Measurements from ENCODE around the gene SCN7A.

Gene SCN7A

GRCh38 chr2:166376873-166377272 is 117.2 kb downstream of the SCN7A start:
- H3K27me3 ChIP-seq (replicated peaks), result no peaks in the 10 kb centered on the region

GRCh38 chr2:166376488-166376828 is 117.6 kb downstream of the SCN7A start:
- TF ChIP-seq CTCF (IDR thresholded peaks at IDR 0.05; ENCODE audit: low read depth, low read length, missing control alignments), result no peak
- Histone ChIP-seq H3K4me3 (ENCODE audit: low read depth, low read length) (peak overlapping the region; percentile 71), H3K27me3 (replicated peaks) (no peaks in the 10 kb centered on the region), H3K27ac (peak overlapping the region; percentile 3), H3K36me3 (replicated peaks) (no peaks in the 10 kb centered on the region)
- in situ Hi-C loops (cut with HindIII; ENCODE audit: low pct_ligation_motif_present, low sequenced_read_pairs), result loop anchor here (25.0 kb wide), 1 partner anchor 189 kb away; no protein-coding TSS in a partner anchor
- no peak for DNase-seq

More at GRCh38 chr2:166376873-166377272, 117.2 kb downstream of the SCN7A start:
- no peak for TF ChIP-seq CTCF (IDR thresholded peaks at IDR 0.05; ENCODE audit: low read depth, low read length, missing control alignments)
- Histone ChIP-seq H3K4me3 (ENCODE audit: low read depth, low read length) (no peak overlapping the region), H3K36me3 (replicated peaks) (no peaks in the 10 kb centered on the region), H3K27ac (no peak overlapping the region)
- in situ Hi-C loops (cut with HindIII; ENCODE audit: low pct_ligation_motif_present, low sequenced_read_pairs), result loop anchor here (25.0 kb wide), 1 partner anchor 190 kb away; no protein-coding TSS in a partner anchor
- DNase-seq, result no peak

- Histone ChIP-seq H3K4me3 (ENCODE audit: low read depth, low read length) (peak within 1 kb of the TSS; percentile 71), H3K27ac (peak within 1 kb of the TSS; percentile 3), H3K36me3 (replicated peaks) (no peaks in the 10 kb centered on the region), H3K27me3 (replicated peaks) (no peaks in the 10 kb centered on the region)
- TF ChIP-seq CTCF (IDR thresholded peaks at IDR 0.05; ENCODE audit: low read depth, low read length, missing control alignments), result peak; percentile 3
- DNase-seq, result peak; percentile 42
- in situ Hi-C loops (cut with HindIII; ENCODE audit: low pct_ligation_motif_present, low sequenced_read_pairs), result loop anchor here (25.0 kb wide), 1 partner anchor 189 kb away; no protein-coding TSS in a partner anchor
Measured at GRCh38 chr2:166375736-166376487, 118.1 kb downstream of the SCN7A start, which contains the start of gene SCN9A. TSS of gene SCN9A (minus strand) at chr2:166375944. CDS start at chr2:166311756, 64,188 bp downstream.

- Histone ChIP-seq H3K36me3 (replicated peaks) (no peaks in the 10 kb centered on the region), H3K27ac (no peak overlapping the region), H3K27me3 (replicated peaks) (no peaks in the 10 kb centered on the region), H3K4me3 (ENCODE audit: low read depth, low read length) (peak overlapping the region; percentile 71)
- DNase-seq, result no peak
- no peak for TF ChIP-seq CTCF (IDR thresholded peaks at IDR 0.05; ENCODE audit: low read depth, low read length, missing control alignments)
- in situ Hi-C loops (cut with HindIII; ENCODE audit: low pct_ligation_motif_present, low sequenced_read_pairs), result loop anchor here (25.0 kb wide), 1 partner anchor 188 kb away; no protein-coding TSS in a partner anchor
Measured at GRCh38 chr2:166375195-166375735, 118.8 kb downstream of the SCN7A start.

DNA sequence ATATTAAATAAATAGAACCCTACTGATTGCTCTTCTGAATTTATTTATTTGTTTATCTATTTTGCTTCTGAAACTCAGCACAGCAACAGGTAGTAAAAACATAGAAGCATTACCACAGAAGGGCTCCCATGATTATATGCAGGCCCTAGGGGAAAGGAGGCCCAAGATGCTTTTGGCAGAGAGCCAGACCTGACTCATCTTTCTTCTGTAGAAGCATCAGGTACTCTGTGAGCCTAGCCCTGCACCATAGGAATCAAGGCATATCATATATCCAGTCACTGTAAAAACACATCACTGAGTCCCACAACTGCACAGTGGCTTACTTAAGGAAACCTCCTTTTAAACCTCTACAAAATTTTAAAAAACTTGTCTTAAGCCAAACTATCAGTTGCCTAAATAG is 120.1 kb downstream of the SCN7A start:
- H3K36me3 ChIP-seq (replicated peaks), result no peaks in the 10 kb centered on the region
- DNase-seq, result peak; percentile 91
- no peaks in the 10 kb centered on the region for H3K27me3 ChIP-seq (replicated peaks)
- in situ Hi-C loops (cut with HindIII; ENCODE audit: low pct_ligation_motif_present, low sequenced_read_pairs), result no loop called here
- TF ChIP-seq CTCF (IDR thresholded peaks at IDR 0.05; ENCODE audit: low read depth, low read length, missing control alignments), result no peak
- H3K4me3 ChIP-seq (ENCODE audit: low read depth, low read length), result no peak overlapping the region
- no peak overlapping the region for H3K27ac ChIP-seq
